ENCODE results near the gene CRYZ.
A peak's percentile ranks its signal among the peaks of the same experiment; 100 is the strongest.

GRCh38 chr1:74733604-74734484 is 994 bp upstream of the CRYZ start:
- TF ChIP-seq EP300 (IDR thresholded peaks at IDR 0.05), result no peak
- TF ChIP-seq, protein P1, sequence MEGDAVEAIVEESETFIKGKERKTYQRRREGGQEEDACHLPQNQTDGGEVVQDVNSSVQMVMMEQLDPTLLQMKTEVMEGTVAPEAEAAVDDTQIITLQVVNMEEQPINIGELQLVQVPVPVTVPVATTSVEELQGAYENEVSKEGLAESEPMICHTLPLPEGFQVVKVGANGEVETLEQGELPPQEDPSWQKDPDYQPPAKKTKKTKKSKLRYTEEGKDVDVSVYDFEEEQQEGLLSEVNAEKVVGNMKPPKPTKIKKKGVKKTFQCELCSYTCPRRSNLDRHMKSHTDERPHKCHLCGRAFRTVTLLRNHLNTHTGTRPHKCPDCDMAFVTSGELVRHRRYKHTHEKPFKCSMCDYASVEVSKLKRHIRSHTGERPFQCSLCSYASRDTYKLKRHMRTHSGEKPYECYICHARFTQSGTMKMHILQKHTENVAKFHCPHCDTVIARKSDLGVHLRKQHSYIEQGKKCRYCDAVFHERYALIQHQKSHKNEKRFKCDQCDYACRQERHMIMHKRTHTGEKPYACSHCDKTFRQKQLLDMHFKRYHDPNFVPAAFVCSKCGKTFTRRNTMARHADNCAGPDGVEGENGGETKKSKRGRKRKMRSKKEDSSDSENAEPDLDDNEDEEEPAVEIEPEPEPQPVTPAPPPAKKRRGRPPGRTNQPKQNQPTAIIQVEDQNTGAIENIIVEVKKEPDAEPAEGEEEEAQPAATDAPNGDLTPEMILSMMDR (IDR thresholded peaks at IDR 0.05), result peak; percentile 37 to 53 (median 45)
- no peak for TF ChIP-seq POLR2A (IDR thresholded peaks at IDR 0.05)

Measured in ovary (tissue), 3 donors.